BLaER1 treated with 17β-estradiol and CSF1 and Interleukin-3, amounts not matched to agents 10 nM and 100 nM (cell line): Measurements from ENCODE around the gene SPINK7.
"Not testable (repeated sequence)": the region's sequence is repeated elsewhere in the genome, so short reads cannot be mapped to it uniquely, and the experiment has no call there.

Experiments
- H3K27ac ChIP-seq, 11 experiments: shearing (Covaris generic); formaldehyde crosslinking; 2 replicates each; pipeline ENCODE4 v1.8.1; 2022
- H3K27me3 ChIP-seq, 11 experiments: shearing (Covaris generic); formaldehyde crosslinking; 2 replicates each; pipeline ENCODE4 v1.8.1; 2022
- H3K36me3 ChIP-seq, 11 experiments: shearing (Covaris generic); formaldehyde crosslinking; 2 replicates each; pipeline ENCODE4 v1.8.1; 2022
- H3K4me1 ChIP-seq, 10 experiments: shearing (Covaris generic); formaldehyde crosslinking; 2 replicates each; pipeline ENCODE4 v1.8.1; 2022
- H3K4me2 ChIP-seq, 11 experiments: shearing (Covaris generic); formaldehyde crosslinking; 2 replicates each; pipeline ENCODE4 v1.8.1; 2022
- H3K4me3 ChIP-seq, 10 experiments: shearing (Covaris generic); formaldehyde crosslinking; 2 replicates each; pipeline ENCODE4 v1.8.1; 2022
- H3K9ac ChIP-seq, 11 experiments: shearing (Covaris generic); formaldehyde crosslinking; 2 replicates each; pipeline ENCODE4 v1.8.1; 2022
- H3K9me3 ChIP-seq, 11 experiments: shearing (Covaris generic); formaldehyde crosslinking; replicated peaks in 1 of 11; 2 replicates each; pipeline ENCODE4 v1.8.1; 2022
- H4K20me1 ChIP-seq, 11 experiments: shearing (Covaris generic); formaldehyde crosslinking; 2 replicates each; pipeline ENCODE4 v1.8.1; 2022
- Cebpa-rat ChIP-seq, 11 experiments: shearing (Covaris generic); IDR thresholded peaks; 2 replicates each; pipeline ENCODE4 v1.8.1; 2022

SPINK7 gene

DNA sequence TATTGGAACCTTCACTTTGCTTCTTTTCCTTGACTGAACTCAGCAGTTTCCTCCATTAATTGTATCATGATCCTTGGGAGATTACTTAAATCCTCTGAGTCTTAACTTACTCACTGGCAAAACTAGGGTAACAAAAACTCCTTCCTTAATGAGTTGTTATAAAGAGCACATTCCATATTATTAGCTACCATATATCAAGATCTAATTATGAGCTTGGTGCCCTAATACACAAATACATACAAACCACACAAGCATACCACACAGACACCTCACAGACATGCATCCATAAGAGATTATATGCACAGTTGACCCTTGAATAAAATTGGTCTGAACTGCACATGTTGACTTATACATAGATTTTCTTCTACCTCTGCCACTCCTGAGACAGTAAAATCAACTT is 2.5 kb upstream of the SPINK7 start:
- Histone ChIP-seq H4K20me1 (no peaks in the 10 kb centered on the region), H3K9ac (no peak overlapping the region), H3K27ac (no peak overlapping the region), H3K9me3 (peaks cover 0 to 37% (median 0%) of the 10 kb centered on the region in 11 experiments; a peak in 5 of 22 replicates), H3K36me3 (no peaks in the 10 kb centered on the region), H3K4me3 (no peak overlapping the region), H3K4me1 (peaks cover 0 to 11% (median 0%) of the 10 kb centered on the region in 10 experiments; a peak in 3 of 20 replicates), H3K4me2 (no peak overlapping the region), H3K27me3 (no peaks in the 10 kb centered on the region)
- no peak for TF ChIP-seq Cebpa-rat (IDR thresholded peaks at IDR 0.05)

GRCh38 chr5:148311484-148311883 is 739 bp upstream of the SPINK7 start:
- Histone ChIP-seq H3K9me3 (peaks cover 0 to 37% (median 0%) of the 10 kb centered on the region in 11 experiments; a peak in 5 of 22 replicates), H3K36me3 (no peaks in the 10 kb centered on the region), H3K9ac (no peak overlapping the region), H3K4me2 (peak overlapping the region in 2 of 11 experiments; percentile 12 to 54; a peak in 4 of 22 replicates), H3K4me3 (no peak overlapping the region), H3K27ac (no peak overlapping the region), H3K27me3 (no peaks in the 10 kb centered on the region), H3K4me1 (peaks cover 0 to 11% (median 0%) of the 10 kb centered on the region in 10 experiments; a peak in 3 of 20 replicates), H4K20me1 (no peaks in the 10 kb centered on the region)
- TF ChIP-seq Cebpa-rat (IDR thresholded peaks at IDR 0.05), result no peak

GRCh38 chr5:148314187-148314586 is 2.0 kb downstream of the SPINK7 start:
- Histone ChIP-seq H3K9me3 (peaks cover 0 to 22% (median 0%) of the 10 kb centered on the region in 11 experiments; a peak in 4 of 22 replicates), H3K9ac (no peak overlapping the region), H3K27ac (no peak overlapping the region), H3K4me1 (peaks cover 0 to 11% (median 0%) of the 10 kb centered on the region in 10 experiments; a peak in 3 of 20 replicates), H3K27me3 (no peaks in the 10 kb centered on the region), H3K4me3 (no peak overlapping the region), H4K20me1 (no peaks in the 10 kb centered on the region), H3K36me3 (no peaks in the 10 kb centered on the region), H3K4me2 (no peak overlapping the region)
- TF ChIP-seq Cebpa-rat (IDR thresholded peaks at IDR 0.05), result no peak; a peak in 1 of 22 replicates

GRCh38 chr5:148314731-148315130 is 2.5 kb downstream of the SPINK7 start:
- Histone ChIP-seq H3K9me3 (peaks cover 0 to 16% (median 0%) of the 10 kb centered on the region in 11 experiments; a peak in 1 of 22 replicates), H3K27me3 (no peaks in the 10 kb centered on the region), H3K4me3 (no peak overlapping the region), H3K4me1 (peaks cover 0 to 11% (median 0%) of the 10 kb centered on the region in 10 experiments; a peak in 3 of 20 replicates), H3K4me2 (no peak overlapping the region), H3K9ac (no peak overlapping the region), H3K27ac (no peak overlapping the region), H3K36me3 (no peaks in the 10 kb centered on the region), H4K20me1 (no peaks in the 10 kb centered on the region)
- no peak for TF ChIP-seq Cebpa-rat (IDR thresholded peaks at IDR 0.05)

DNA sequence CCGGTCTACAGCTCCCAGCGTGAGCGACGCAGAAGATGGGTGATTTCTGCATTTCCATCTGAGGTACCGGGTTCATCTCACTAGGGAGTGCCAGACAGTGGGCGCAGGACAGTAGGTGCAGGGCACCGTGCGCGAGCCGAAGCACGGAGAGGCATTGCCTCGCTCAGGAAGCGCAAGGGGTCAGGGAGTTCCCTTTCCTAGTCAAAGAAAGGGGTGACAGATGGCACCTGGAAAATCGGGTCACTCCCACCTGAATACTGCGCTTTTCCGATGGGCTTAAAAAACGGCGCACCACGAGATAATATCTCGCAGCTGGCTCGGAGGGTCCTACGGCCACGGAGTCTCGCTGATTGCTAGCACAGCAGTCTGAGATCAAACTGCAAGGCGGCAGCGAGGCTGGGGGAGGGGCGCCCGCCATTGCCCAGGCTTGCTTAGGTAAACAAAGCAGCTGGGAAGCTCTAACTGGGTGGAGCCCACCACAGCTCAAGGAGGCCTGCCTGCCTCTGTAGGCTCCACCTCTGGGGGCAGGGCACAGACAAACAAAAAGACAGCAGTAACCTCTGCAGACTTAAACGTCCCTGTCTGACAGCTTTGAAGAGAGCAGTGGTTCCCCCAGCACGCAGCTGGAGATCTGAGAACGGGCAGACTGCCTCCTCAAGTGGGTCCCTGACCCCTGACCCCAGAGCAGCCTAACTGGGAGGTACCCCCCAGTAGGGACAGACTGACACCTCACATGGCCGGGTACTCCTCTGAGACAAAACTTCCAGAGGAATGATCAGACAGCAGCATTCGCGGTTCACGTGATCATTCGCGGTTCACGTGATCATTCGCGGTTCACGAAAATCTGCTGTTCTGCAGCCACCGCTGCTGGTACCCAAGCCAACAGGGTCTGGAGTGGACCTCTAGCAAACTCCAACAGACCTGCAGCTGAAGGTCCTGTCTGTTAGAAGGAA is 8.1 kb downstream of the SPINK7 start:
- not testable (repeated sequence) for H3K4me2 ChIP-seq, H3K9me3 ChIP-seq, H3K9ac ChIP-seq, H3K36me3 ChIP-seq, H3K27me3 ChIP-seq, H3K27ac ChIP-seq, H4K20me1 ChIP-seq, H3K4me3 ChIP-seq
- peaks cover 0 to 11% (median 0%) of the 10 kb centered on the region in 10 experiments; a peak in 3 of 20 replicates for H3K4me1 ChIP-seq

DNA sequence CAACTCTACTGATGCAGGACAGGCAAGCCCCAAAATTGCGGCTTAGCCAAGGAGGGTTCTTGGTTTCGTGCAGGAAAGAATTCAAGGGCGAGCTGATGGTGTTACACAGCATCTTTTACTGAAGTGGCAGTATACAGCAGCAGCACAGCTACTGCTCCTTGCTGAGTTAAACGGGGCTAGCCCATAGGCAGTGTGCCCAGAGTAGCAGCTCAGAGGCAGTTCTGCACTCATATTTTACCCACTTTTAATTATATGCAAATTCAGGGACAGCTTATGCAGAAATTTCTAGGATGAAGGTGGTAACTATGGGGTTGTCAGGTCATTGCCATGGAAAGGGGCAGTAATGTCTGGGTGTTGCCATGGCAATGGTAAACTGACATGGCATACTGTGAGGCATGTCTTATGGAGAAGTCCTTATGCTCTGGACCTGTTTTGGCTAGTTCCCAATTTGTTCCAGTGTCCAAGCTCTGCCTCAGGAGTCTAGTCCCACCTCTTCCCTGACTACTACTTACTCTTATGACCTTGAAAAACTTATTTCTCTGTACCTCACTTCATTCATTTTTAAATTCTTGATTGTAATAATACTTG is 21.1 kb downstream of the SPINK7 start:
- H3K9me3 ChIP-seq, result peaks cover 0 to 7% (median 0%) of the 10 kb centered on the region in 11 experiments; a peak in 1 of 22 replicates
- no peak overlapping the region for H3K4me2 ChIP-seq
- no peaks in the 10 kb centered on the region for H3K36me3 ChIP-seq
- no peak for TF ChIP-seq Cebpa-rat (IDR thresholded peaks at IDR 0.05)
- no peak overlapping the region for H3K4me3 ChIP-seq
- peaks cover 0 to 8% (median 0%) of the 10 kb centered on the region in 10 experiments; a peak in 2 of 20 replicates for H3K4me1 ChIP-seq
- H3K27ac ChIP-seq, result no peak overlapping the region
- no peaks in the 10 kb centered on the region for H3K27me3 ChIP-seq
- no peaks in the 10 kb centered on the region for H4K20me1 ChIP-seq
- H3K9ac ChIP-seq, result no peak overlapping the region

- H3K36me3 ChIP-seq, result no peaks in the 10 kb centered on the region
- H3K27ac ChIP-seq, result no peak within 1 kb of the TSS
- H3K9me3 ChIP-seq, result peaks cover 0 to 7% (median 0%) of the 10 kb centered on the region in 11 experiments; a peak in 1 of 22 replicates
- no peak for TF ChIP-seq Cebpa-rat (IDR thresholded peaks at IDR 0.05)
- no peaks in the 10 kb centered on the region for H4K20me1 ChIP-seq
- peaks cover 0 to 8% (median 0%) of the 10 kb centered on the region in 10 experiments; a peak in 2 of 20 replicates for H3K4me1 ChIP-seq
- no peak within 1 kb of the TSS for H3K9ac ChIP-seq
- H3K27me3 ChIP-seq, result no peaks in the 10 kb centered on the region
- H3K4me2 ChIP-seq, result no peak within 1 kb of the TSS
- no peak within 1 kb of the TSS for H3K4me3 ChIP-seq
Observed at GRCh38 chr5:148335259-148335658, 23.0 kb downstream of the SPINK7 start, which contains the start of gene SPINK9. Gene SPINK9, plus strand, starts transcription at chr5:148335559. Its CDS starts 55 bp downstream, at chr5:148335614.

- no peaks in the 10 kb centered on the region for H3K9me3 ChIP-seq
- no peaks in the 10 kb centered on the region for H3K36me3 ChIP-seq
- no peak overlapping the region for H3K9ac ChIP-seq
- no peak overlapping the region for H3K4me3 ChIP-seq
- peaks cover 0 to 8% (median 0%) of the 10 kb centered on the region in 10 experiments; a peak in 2 of 20 replicates for H3K4me1 ChIP-seq
- H4K20me1 ChIP-seq, result no peaks in the 10 kb centered on the region
- H3K4me2 ChIP-seq, result no peak overlapping the region; a peak in 1 of 22 replicates
- TF ChIP-seq Cebpa-rat (IDR thresholded peaks at IDR 0.05), result no peak
- H3K27ac ChIP-seq, result no peak overlapping the region
- no peaks in the 10 kb centered on the region for H3K27me3 ChIP-seq
Observed at GRCh38 chr5:148336704-148337435, 24.6 kb downstream of the SPINK7 start.
